ENCODE measurements around the gene NPAS3. TPM values are rescaled to one million over a fixed set of nuclear protein-coding genes. Genes with fewer than 3 reads are reported as not detected.

The NPAS3 gene
- total and polyA plus RNA-seq, 2 of the 8 experiments (the other 6 are each of a cell fraction or from before 2014, with no cell fraction given): 0.11 to 0.60 TPM

GRCh38 chr14:33590891-33591630, 652.4 kb downstream of the NPAS3 start:
- H3K27ac ChIP-seq (ENCODE audit: low read depth, low read length): no peak overlapping the region
- ChIA-PET CTCF (ENCODE audit: partially characterized antibody) (no interaction called here), POLR2A (ENCODE audit: partially characterized antibody) (no interaction called here)
- H3K23me2 ChIP-seq (ENCODE audit: low read depth, low read length): no peaks in the 10 kb centered on the region
- H4K20me1 ChIP-seq (replicated peaks in 1 of 2; ENCODE audit: control insufficient read depth in 1 of 2, insufficient read depth in 2 of 2, low read length in 2 of 2): no peaks in the 10 kb centered on the region
- H3K4me1 ChIP-seq (replicated peaks in 1 of 4; ENCODE audit: control insufficient read depth in 3 of 4, insufficient read depth in 4 of 4, low read length in 3 of 4): no peaks in the 10 kb centered on the region
- H2AK5ac ChIP-seq (ENCODE audit: low read depth, low read length): no peak overlapping the region
- no peaks in the 10 kb centered on the region for H3K9me3 ChIP-seq (ENCODE audit: insufficient read depth in 2 of 2, low read depth in 1 of 2, low read length in 1 of 2)
- no peak overlapping the region for H4K8ac ChIP-seq (ENCODE audit: extremely low read depth, insufficient read depth, low read length)
- no peak overlapping the region for H2BK5ac ChIP-seq (ENCODE audit: low read depth, low read length)
- H2BK120ac ChIP-seq (replicated peaks; ENCODE audit: low read depth, low read length): no peak overlapping the region
- H2BK20ac ChIP-seq (ENCODE audit: low read length): no peak overlapping the region
- H3K14ac ChIP-seq (ENCODE audit: insufficient read length): no peak overlapping the region
- H3K9ac ChIP-seq (replicated peaks in 1 of 4; ENCODE audit: extremely low read depth in 1 of 4, low read depth in 3 of 4, low read length in 3 of 4): no peak overlapping the region
- H3K56ac ChIP-seq (replicated peaks; ENCODE audit: insufficient read length, low read depth, low read length): no peak overlapping the region
- TF ChIP-seq KDM5A (IDR thresholded peaks at IDR 0.05; ENCODE audit: low read length): no peak
- no peak for TF ChIP-seq ZNF274 (IDR thresholded peaks at IDR 0.05; ENCODE audit: borderline replicate concordance, extremely low read depth, low read length)
- TF ChIP-seq KDM4A (IDR thresholded peaks at IDR 0.05; ENCODE audit: low read depth, low read length, severe bottlenecking): no peak
- TF ChIP-seq YY1 (IDR thresholded peaks at IDR 0.05; ENCODE audit: low read depth, low read length): no peak
- TF ChIP-seq SRF (IDR thresholded peaks at IDR 0.05; ENCODE audit: low read depth, low read length): no peak
- TF ChIP-seq CBX8 (IDR thresholded peaks at IDR 0.05; ENCODE audit: borderline replicate concordance, low read depth, low read length): no peak
- TF ChIP-seq RAD21 (IDR thresholded peaks at IDR 0.05 in 1 of 2, conservative IDR thresholded peaks at IDR 0.05 in 1 of 2; ENCODE audit: low read depth in 2 of 2, low read length in 2 of 2): no peak
- no peak for TF ChIP-seq NANOG (IDR thresholded peaks at IDR 0.05; ENCODE audit: insufficient read depth, low read depth, low read length, poor library complexity, severe bottlenecking)
- TF ChIP-seq TCF12 (IDR thresholded peaks at IDR 0.05; ENCODE audit: low read depth, low read length): no peak
- no peak for TF ChIP-seq POLR2A (IDR thresholded peaks at IDR 0.05; ENCODE audit: control extremely low read depth in 1 of 2, low read depth in 2 of 2, low read length in 2 of 2)
- TF ChIP-seq BRCA1 (IDR thresholded peaks at IDR 0.05; ENCODE audit: low read depth, low read length): no peak
- DNase-seq (ENCODE audit: low read depth in 1 of 2, low spot score in 2 of 2): no peak
- H4K91ac ChIP-seq (replicated peaks; ENCODE audit: insufficient read length, low read length): no peak overlapping the region
- no peak overlapping the region for H3K4ac ChIP-seq (replicated peaks; ENCODE audit: insufficient read length, low read depth, low read length)
- FAIRE-seq: no peak
- no peak overlapping the region for H3K18ac ChIP-seq (ENCODE audit: extremely low read depth, low read length)
- no peak overlapping the region for H3K4me3 ChIP-seq (ENCODE audit: extremely low read depth in 1 of 4, insufficient read depth in 2 of 4, low read depth in 3 of 4, low read length in 4 of 4)
- H4K5ac ChIP-seq (ENCODE audit: insufficient read length, low read depth, low read length): no peak overlapping the region
- no peaks in the 10 kb centered on the region for H3K79me2 ChIP-seq (ENCODE audit: control insufficient read depth in 1 of 2, insufficient read depth in 2 of 2, low read length in 2 of 2)
- H3K79me1 ChIP-seq (ENCODE audit: low read depth, low read length): no peaks in the 10 kb centered on the region
- no peak overlapping the region for H3K4me2 ChIP-seq (ENCODE audit: insufficient read depth in 1 of 2, low read depth in 2 of 2, low read length in 2 of 2)
- H3K23ac ChIP-seq (ENCODE audit: insufficient read length): no peak overlapping the region
- no peaks in the 10 kb centered on the region for H3K36me3 ChIP-seq (ENCODE audit: control insufficient read depth in 2 of 4, insufficient read depth in 4 of 4, low read length in 3 of 4)
- H2BK15ac ChIP-seq (ENCODE audit: low read length): no peak overlapping the region
- H2BK12ac ChIP-seq (ENCODE audit: low read depth, low read length): no peak overlapping the region
- 79% methylated on average over 4 of the region's 4 CpGs; no CpG with 5 or more reads in 1 of the 2 experiments for WGBS, 2 experiments (ENCODE audit: extremely low coverage in 1 of 2, insufficient coverage in 1 of 2, insufficient read length in 1 of 2, insufficient replicate concordance in 2 of 2, low coverage in 1 of 2, low lambda C conversion rate in 2 of 2, missing lambda C conversion rate in 1 of 2)
- H3K27me3 ChIP-seq (replicated peaks in 1 of 4; ENCODE audit: control insufficient read depth in 3 of 4, extremely low read depth in 1 of 4, insufficient read depth in 3 of 4, low read length in 3 of 4): no peaks in the 10 kb centered on the region
- H2AFZ ChIP-seq (ENCODE audit: low read length): no peak overlapping the region

All from H1 (cell line).